ENCODE data around the gene ZC3H10. TPM values are rescaled to one million over a fixed set of nuclear protein-coding genes. Genes with fewer than 3 reads are reported as not detected.

Gene ZC3H10
- total RNA-seq, 1 experiment from 2014 or later: 11.8 TPM

DNA sequence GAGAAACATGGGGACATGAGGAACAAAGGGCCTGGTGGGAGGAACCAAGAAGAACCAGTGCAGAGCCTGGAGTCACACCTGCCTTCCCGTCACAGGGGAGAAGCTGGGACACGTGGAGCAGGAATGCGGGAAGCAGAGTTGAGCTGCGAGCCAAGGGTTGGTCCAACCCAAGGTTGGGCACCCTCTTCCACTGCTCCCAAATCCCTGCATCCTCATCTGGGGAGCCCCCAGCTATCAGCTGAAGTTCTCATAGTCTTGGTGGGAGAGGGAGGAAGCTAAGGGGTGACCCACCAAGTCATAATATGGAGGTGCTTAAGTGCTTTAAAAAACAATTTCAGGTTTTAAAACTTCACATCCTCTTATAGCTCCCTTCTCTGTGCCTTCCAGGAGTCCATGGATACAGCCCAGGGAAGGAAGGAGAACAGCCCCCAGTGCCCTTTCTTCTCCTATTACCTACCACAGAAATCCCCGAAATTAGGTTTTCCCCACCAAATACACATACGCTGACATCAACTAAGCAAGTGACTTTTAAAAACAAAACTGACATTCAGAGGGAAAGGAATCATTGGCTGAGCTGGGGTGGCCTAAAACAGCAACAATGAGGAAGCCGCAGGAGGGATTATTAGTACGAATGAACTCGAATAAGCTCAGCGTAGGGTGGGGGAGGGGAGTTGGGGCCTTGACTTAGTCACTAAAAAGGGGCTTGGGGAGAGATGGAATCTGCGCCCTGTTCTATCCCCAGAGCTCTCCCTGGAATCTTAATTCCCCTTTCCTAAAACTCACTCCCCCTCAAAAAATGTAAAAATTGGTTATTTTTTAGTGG is 44.6 kb downstream of the ZC3H10 start:
- peak; percentile 63 for DNase-seq (ENCODE audit: low spot score)

DNA sequence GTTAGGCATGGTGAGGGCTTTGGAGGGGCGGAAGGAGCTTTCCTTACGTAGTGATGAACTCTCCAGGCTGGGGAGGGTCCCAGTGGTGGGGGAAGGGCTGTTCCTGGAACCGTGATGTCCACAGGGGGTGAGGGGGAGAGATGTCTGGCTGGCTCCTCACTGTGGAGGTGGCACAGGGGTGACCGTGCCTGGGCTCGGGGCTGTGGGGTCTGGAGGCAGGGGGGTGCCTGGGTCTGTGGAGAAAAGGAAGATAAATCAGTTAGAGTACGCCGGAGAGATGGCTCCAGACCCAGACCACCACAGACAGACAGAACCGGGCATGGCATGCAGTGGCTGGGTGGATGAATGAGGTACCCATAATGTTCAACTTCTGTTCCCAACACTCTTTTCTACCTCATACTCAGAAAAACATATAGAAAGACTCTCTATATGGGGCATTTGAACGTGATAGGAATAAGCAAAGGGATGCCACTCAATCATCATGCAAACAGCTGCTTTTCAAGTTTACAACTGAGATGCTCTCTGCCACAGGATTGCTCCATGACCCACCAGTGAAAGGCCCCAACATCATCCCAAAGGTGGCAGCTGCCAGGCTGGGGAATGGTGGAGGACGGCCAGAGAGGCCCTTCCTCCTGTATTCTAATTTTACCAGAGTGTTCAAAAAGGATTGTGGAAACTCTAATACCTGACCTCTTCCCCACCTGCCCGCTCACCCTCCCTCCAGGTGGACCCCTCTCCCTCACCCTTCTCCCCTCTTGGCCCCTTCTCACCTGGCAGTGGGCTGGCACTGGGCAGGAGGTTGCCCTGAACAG is 45.7 kb downstream of the ZC3H10 start:
- Histone ChIP-seq H3K36me3 (ENCODE audit: insufficient read depth, low read length, poor library complexity, severe bottlenecking) (peaks cover 80% of the 10 kb centered on the region), H3K4me1 (ENCODE audit: insufficient read depth, low read length, poor library complexity, severe bottlenecking) (peaks cover 29% of the 10 kb centered on the region), H3K9me3 (ENCODE audit: low read depth, low read length, poor library complexity, severe bottlenecking) (no peaks in the 10 kb centered on the region), H3K27me3 (replicated peaks; ENCODE audit: insufficient read depth, low read depth, low read length, poor library complexity) (no peaks in the 10 kb centered on the region), H3K27ac (ENCODE audit: low read depth, low read length, poor library complexity, severe bottlenecking) (peak overlapping the region; percentile 56), H3K4me3 (ENCODE audit: low read depth, low read length, poor library complexity, severe bottlenecking) (no peak overlapping the region)
- BruUV-seq (replicated peaks): no TSS peak
- DNase-seq (ENCODE audit: low spot score): no peak
- ChIA-PET POLR2A (ENCODE audit: low non-redundant PET) (no interaction called here), CTCF (no interaction called here)
- TF ChIP-seq EZH2 (IDR thresholded peaks at IDR 0.05; ENCODE audit: borderline replicate concordance, low read depth, low read length, poor library complexity, severe bottlenecking): no peak
- TF ChIP-seq, protein P1, sequence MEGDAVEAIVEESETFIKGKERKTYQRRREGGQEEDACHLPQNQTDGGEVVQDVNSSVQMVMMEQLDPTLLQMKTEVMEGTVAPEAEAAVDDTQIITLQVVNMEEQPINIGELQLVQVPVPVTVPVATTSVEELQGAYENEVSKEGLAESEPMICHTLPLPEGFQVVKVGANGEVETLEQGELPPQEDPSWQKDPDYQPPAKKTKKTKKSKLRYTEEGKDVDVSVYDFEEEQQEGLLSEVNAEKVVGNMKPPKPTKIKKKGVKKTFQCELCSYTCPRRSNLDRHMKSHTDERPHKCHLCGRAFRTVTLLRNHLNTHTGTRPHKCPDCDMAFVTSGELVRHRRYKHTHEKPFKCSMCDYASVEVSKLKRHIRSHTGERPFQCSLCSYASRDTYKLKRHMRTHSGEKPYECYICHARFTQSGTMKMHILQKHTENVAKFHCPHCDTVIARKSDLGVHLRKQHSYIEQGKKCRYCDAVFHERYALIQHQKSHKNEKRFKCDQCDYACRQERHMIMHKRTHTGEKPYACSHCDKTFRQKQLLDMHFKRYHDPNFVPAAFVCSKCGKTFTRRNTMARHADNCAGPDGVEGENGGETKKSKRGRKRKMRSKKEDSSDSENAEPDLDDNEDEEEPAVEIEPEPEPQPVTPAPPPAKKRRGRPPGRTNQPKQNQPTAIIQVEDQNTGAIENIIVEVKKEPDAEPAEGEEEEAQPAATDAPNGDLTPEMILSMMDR (conservative IDR thresholded peaks at IDR 0.05; ENCODE audit: low read depth, low read length): no peak
- intact Hi-C loops (cut with micrococcal nuclease; ENCODE audit: unreplicated experiment): no loop called here

More for the DNA sequence above, 44.6 kb downstream of the ZC3H10 start:
- intact Hi-C loops (cut with micrococcal nuclease; ENCODE audit: unreplicated experiment): no loop called here
- Histone ChIP-seq H3K36me3 (ENCODE audit: insufficient read depth, low read length, poor library complexity, severe bottlenecking) (peaks cover 75% of the 10 kb centered on the region), H3K4me1 (ENCODE audit: insufficient read depth, low read length, poor library complexity, severe bottlenecking) (peaks cover 29% of the 10 kb centered on the region), H3K4me3 (ENCODE audit: low read depth, low read length, poor library complexity, severe bottlenecking) (no peak overlapping the region), H3K27me3 (replicated peaks; ENCODE audit: insufficient read depth, low read depth, low read length, poor library complexity) (no peaks in the 10 kb centered on the region), H3K27ac (ENCODE audit: low read depth, low read length, poor library complexity, severe bottlenecking) (peak overlapping the region; percentile 56), H3K9me3 (ENCODE audit: low read depth, low read length, poor library complexity, severe bottlenecking) (no peaks in the 10 kb centered on the region)
- ChIA-PET CTCF (interaction anchor here (0.7 kb wide), 1 partner anchor 77 kb away, joined by 4 read pairs; no protein-coding TSS in a partner anchor), POLR2A (ENCODE audit: low non-redundant PET) (interaction anchor here (0.6 to 0.8 kb wide), 4 partner anchors 11 to 90 kb away, joined by 3 to 6 read pairs (median 4); partner anchors contain the start of gene SMARCC2)
- BruUV-seq (replicated peaks): TSS peak; percentile 64
- TF ChIP-seq, protein P1 (conservative IDR thresholded peaks at IDR 0.05; ENCODE audit: low read depth, low read length): no peak
- no peak for TF ChIP-seq EZH2 (IDR thresholded peaks at IDR 0.05; ENCODE audit: borderline replicate concordance, low read depth, low read length, poor library complexity, severe bottlenecking)

DNA sequence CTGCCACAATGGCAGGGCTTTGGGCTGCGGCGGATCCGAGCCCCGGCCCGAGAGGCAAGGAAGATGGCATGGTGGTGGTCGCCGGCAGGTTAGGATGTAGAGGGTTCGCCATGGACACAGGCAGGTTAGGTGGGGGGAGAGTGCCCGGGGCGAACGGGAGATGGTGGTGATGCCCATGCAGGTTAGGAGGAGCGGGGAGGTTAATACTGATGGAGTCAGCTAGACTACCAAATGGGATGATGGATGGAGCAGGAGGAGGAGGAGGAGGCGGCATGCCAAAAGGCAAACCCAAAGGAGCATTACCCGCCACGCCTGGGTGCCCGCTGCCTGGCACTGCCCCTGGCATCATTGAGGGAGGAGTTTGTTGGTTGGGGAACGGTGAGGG is 46.3 kb downstream of the ZC3H10 start:
- no peaks in the 10 kb centered on the region for H3K9me3 ChIP-seq (ENCODE audit: low read depth, low read length, poor library complexity, severe bottlenecking)
- peaks cover 29% of the 10 kb centered on the region for H3K4me1 ChIP-seq (ENCODE audit: insufficient read depth, low read length, poor library complexity, severe bottlenecking)
- peaks cover 82% of the 10 kb centered on the region for H3K36me3 ChIP-seq (ENCODE audit: insufficient read depth, low read length, poor library complexity, severe bottlenecking)
- intact Hi-C loops (cut with micrococcal nuclease; ENCODE audit: unreplicated experiment): no loop called here
- POLR2A ChIA-PET (ENCODE audit: low non-redundant PET): no interaction called here
- DNase-seq (ENCODE audit: low spot score): no peak
- CTCF ChIA-PET: no interaction called here
- BruUV-seq (replicated peaks): no TSS peak
- H3K4me3 ChIP-seq (ENCODE audit: low read depth, low read length, poor library complexity, severe bottlenecking): no peak overlapping the region
- TF ChIP-seq, protein P1 (conservative IDR thresholded peaks at IDR 0.05; ENCODE audit: low read depth, low read length): no peak
- no peak for TF ChIP-seq EZH2 (IDR thresholded peaks at IDR 0.05; ENCODE audit: borderline replicate concordance, low read depth, low read length, poor library complexity, severe bottlenecking)
- H3K27ac ChIP-seq (ENCODE audit: low read depth, low read length, poor library complexity, severe bottlenecking): no peak overlapping the region
- H3K27me3 ChIP-seq (replicated peaks; ENCODE audit: insufficient read depth, low read depth, low read length, poor library complexity): no peaks in the 10 kb centered on the region

All from A673 (cell line).